SU-DHL-6 (cell line): ENCODE measurements around the gene CAMP.

Experiments used
- EZH2phosphoT487 ChIP-seq: fragments of 200-600 bp; sonication (generic), shearing (Covaris generic); conservative IDR thresholded peaks from 2 replicates; pipeline ENCODE4 v1.6.1; 2018; ENCODE audit warnings: mild to moderate bottlenecking, antibody characterized with exemption, low read length, moderate library complexity, mixed read lengths
- TF ChIP-seq, protein P1 (sequence below): fragments of 200-600 bp; sonication (generic); IDR thresholded peaks from one replicate; pipeline ENCODE4 v1.5.1; 2017; ENCODE audit warnings: antibody characterized with exemption, mild to moderate bottlenecking, low read length, moderate library complexity; ENCODE audit not compliant: insufficient read depth, poor library complexity, severe bottlenecking

DNA sequence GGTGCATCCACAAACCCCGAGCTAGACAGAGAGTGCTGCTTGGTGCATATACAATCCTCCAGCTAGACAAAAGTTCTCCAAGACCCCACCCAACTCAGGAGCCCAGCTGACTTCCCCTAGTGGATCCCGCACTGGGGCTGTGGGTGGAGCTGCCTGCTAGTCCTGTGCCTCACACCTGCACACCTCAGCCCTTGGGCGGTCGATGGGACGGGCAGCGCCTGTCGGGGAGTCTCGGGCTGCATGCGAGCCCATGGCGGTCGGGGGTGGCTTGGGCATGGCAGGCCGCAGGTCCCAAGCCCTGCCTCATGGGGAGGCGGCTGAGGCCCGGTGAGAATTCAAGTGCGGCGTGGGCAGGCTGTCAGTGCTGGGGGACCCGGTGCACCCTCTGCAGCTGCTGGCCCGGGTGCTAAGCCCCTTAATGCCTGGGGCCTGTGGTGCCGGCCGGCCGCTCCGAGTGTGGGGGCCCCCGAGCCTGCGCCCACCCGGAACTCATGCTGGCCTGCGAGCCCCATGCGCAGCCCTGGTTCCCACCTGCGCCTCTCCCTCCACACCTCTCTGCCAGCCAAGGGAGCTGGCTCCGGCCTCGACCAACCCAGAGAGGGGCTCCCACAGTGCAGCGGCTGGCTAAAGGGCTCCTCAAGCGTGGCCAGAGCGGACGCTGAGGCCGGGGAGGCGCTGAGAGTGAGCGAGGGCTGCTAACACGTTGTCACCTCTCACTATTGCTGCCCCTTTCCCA, 48.6 kb downstream of the CAMP start:
- TF ChIP-seq, protein P1, sequence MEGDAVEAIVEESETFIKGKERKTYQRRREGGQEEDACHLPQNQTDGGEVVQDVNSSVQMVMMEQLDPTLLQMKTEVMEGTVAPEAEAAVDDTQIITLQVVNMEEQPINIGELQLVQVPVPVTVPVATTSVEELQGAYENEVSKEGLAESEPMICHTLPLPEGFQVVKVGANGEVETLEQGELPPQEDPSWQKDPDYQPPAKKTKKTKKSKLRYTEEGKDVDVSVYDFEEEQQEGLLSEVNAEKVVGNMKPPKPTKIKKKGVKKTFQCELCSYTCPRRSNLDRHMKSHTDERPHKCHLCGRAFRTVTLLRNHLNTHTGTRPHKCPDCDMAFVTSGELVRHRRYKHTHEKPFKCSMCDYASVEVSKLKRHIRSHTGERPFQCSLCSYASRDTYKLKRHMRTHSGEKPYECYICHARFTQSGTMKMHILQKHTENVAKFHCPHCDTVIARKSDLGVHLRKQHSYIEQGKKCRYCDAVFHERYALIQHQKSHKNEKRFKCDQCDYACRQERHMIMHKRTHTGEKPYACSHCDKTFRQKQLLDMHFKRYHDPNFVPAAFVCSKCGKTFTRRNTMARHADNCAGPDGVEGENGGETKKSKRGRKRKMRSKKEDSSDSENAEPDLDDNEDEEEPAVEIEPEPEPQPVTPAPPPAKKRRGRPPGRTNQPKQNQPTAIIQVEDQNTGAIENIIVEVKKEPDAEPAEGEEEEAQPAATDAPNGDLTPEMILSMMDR: no peak
- no peak for TF ChIP-seq EZH2phosphoT487
